Urinary bladder (tissue), 4 donors: ENCODE data around the gene TGFB1I1. TPM values are rescaled to one million over a fixed set of nuclear protein-coding genes. Genes with fewer than 3 reads are reported as not detected.
"Not testable (repeated sequence)": the region's sequence is repeated elsewhere in the genome, so short reads cannot be mapped to it uniquely, and the experiment has no call there.

Experiments
- DNase-seq: peaks from one replicate; pipeline ENCODE4 v3.0.0-alpha.2; 2015; ENCODE audit errors: extremely low spot score
- H3K27ac ChIP-seq: one replicate; pipeline ENCODE4 v1.5.1; 2013; ENCODE audit warnings: low read depth, mild to moderate bottlenecking, moderate library complexity
- H3K36me3 ChIP-seq: one replicate; pipeline ENCODE4 v1.6.1; 2013; ENCODE audit warnings: mild to moderate bottlenecking, moderate library complexity; ENCODE audit not compliant: insufficient read depth
- H3K4me1 ChIP-seq: one replicate; pipeline ENCODE4 v1.6.1; 2013; ENCODE audit warnings: mild to moderate bottlenecking, moderate library complexity; ENCODE audit not compliant: insufficient read depth
- H3K4me3 ChIP-seq: one replicate; pipeline ENCODE4 v1.5.1; 2013; ENCODE audit warnings: low read depth, low read length
- WGBS: extraction: QIAGEN DNeasy Blood & Tissue Kit; methylation state at CpG from one replicate; pipeline ENCODE4 v1.1.7; 2013; 5-methylcytosine and 5-hydroxymethylcytosine counted together
- polyA plus RNA-seq: library from polyadenylated mRNA; stranded (reverse); fragments of 200-250 nt; gene quantifications from one replicate; pipeline ENCODE4 v1.2.3, GENCODE V29; 2013
- total RNA-seq: library from RNA; depleted of rRNA; stranded (reverse); fragments of >200 nt; gene quantifications from one replicate; pipeline ENCODE4 v1.2.3, GENCODE V29; 2014
- donor health status: healthy with polysubstance abuse.
- donor health status: healthy.

TGFB1I1 gene
- total and polyA plus RNA-seq, 2 donors: 76.2 to 341 TPM

DNA sequence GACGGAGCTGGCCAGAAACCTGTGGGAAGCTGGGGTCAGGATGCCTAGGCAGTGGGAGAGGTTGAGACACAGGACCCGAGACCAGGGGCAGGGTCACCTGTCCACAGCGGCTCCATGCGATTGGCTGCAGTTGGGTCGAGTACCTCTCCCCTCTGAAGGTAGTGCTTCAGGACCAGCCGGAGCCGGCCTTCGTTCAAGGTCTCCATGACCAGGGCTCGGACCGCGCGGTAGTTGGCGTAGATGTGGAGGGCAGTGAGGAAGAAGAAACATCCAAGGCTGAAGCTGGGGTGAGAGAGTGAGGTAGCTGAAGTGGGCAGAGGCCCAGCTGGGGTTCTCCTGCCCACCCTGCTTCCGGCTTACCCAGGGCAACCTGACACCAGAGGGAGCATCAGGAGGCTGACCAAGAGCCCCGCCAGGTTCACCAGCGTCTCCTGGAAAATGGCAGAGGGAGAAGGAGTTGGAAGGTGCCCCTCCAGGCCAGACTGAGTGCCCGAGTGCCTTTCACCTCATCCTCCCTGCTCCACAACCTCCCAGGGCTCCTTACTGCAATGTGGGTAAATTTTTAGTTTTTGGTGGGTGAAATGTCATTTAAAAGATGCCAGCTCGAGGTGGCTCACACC, 21.7 kb downstream of the TGFB1I1 start:
- Histone ChIP-seq H3K4me1 (no peaks in the 10 kb centered on the region), H3K4me3 (no peak overlapping the region), H3K27ac (no peak overlapping the region), H3K36me3 (peaks cover 5% of the 10 kb centered on the region)
- 93% methylated on average over 18 of the region's 18 CpGs for WGBS
- DNase-seq: no peak

DNA sequence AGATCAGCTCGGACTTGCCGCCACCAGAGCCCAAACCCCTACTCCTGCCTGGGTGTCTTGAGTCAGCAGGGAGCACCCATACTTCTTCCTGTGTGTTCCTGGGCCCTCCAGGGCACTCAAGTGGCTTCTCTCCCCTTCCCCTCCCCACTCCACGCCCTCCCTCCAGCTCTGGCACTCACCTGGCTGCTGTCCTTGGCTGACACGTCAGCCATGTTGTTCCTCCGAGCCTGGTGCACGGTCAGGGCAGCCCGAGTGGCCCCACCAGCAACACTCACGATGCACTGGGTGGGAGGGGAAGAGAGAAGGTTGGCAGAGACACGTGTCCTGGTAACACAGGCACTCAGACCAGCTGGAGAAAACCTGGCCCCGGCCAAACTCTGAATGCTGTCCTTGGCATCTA, 24.7 kb downstream of the TGFB1I1 start:
- no peak for DNase-seq
- 91% methylated on average over 10 of the region's 10 CpGs for WGBS
- no peaks in the 10 kb centered on the region for H3K4me1 ChIP-seq
- no peak overlapping the region for H3K4me3 ChIP-seq
- no peak overlapping the region for H3K27ac ChIP-seq
- H3K36me3 ChIP-seq: peaks cover 5% of the 10 kb centered on the region

GRCh38 chr16:31498493-31498892, 26.5 kb downstream of the TGFB1I1 start:
- WGBS: 97% methylated on average over 8 of the region's 8 CpGs
- DNase-seq: no peak
- peaks cover 2% of the 10 kb centered on the region for H3K36me3 ChIP-seq

GRCh38 chr16:31499928-31500327, 28.0 kb downstream of the TGFB1I1 start:
- no peak overlapping the region for H3K4me3 ChIP-seq
- no peak for DNase-seq
- no peaks in the 10 kb centered on the region for H3K36me3 ChIP-seq
- H3K4me1 ChIP-seq: no peaks in the 10 kb centered on the region
- 96% methylated on average over 8 of the region's 8 CpGs for WGBS
- no peak overlapping the region for H3K27ac ChIP-seq

More at GRCh38 chr16:31498493-31498892, 26.5 kb downstream of the TGFB1I1 start:
- Histone ChIP-seq H3K27ac (no peak overlapping the region), H3K4me1 (no peaks in the 10 kb centered on the region), H3K4me3 (no peak overlapping the region)

GRCh38 chr16:31501226-31501965, 29.4 kb downstream of the TGFB1I1 start:
- no peak overlapping the region for H3K27ac ChIP-seq
- H3K4me1 ChIP-seq: no peaks in the 10 kb centered on the region
- WGBS: 66% methylated on average over 3 of the region's 3 CpGs
- no peak overlapping the region for H3K4me3 ChIP-seq
- no peak for DNase-seq
- H3K36me3 ChIP-seq: no peaks in the 10 kb centered on the region

- 72% methylated on average over 4 of the region's 4 CpGs for WGBS
- Histone ChIP-seq H3K4me3 (no peak overlapping the region), H3K36me3 (no peaks in the 10 kb centered on the region), H3K27ac (no peak overlapping the region), H3K4me1 (no peaks in the 10 kb centered on the region)
- no peak for DNase-seq
Observed at GRCh38 chr16:31501966-31502348, 30.0 kb downstream of the TGFB1I1 start.

GRCh38 chr16:31502981-31503380, 31.0 kb downstream of the TGFB1I1 start:
- no peak for DNase-seq
- Histone ChIP-seq H3K27ac (no peak overlapping the region), H3K4me1 (no peaks in the 10 kb centered on the region), H3K4me3 (no peak overlapping the region), H3K36me3 (no peaks in the 10 kb centered on the region)

DNA sequence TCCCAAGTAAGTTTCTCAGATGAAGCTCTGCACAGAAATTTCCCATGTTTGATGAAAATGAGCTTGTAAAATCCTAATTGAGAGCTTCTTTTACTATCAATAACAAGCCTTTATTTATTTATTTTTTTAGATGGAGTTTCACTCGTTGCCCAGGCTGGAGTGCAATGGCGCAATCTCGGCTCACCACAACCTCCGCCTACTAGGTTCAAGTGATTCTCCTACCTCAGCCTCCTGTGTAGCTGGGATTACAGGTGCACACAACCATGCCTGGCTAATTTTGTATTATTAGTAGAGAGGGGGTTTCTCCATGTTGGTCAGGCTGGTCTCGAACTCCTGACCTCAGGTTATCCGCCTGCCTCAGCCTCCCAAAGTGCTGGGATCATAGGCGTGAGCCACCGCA, 31.6 kb downstream of the TGFB1I1 start:
- H3K4me1 ChIP-seq, DNase-seq, H3K27ac ChIP-seq, H3K4me3 ChIP-seq, H3K36me3 ChIP-seq: not testable (repeated sequence)
- WGBS: 91% methylated on average over 8 of the region's 8 CpGs

- no peak overlapping the region for H3K4me3 ChIP-seq
- DNase-seq: no peak
- WGBS: 68% methylated on average over 8 of the region's 8 CpGs
- peaks cover under 1% of the 10 kb centered on the region for H3K4me1 ChIP-seq
- no peaks in the 10 kb centered on the region for H3K36me3 ChIP-seq
- H3K27ac ChIP-seq: no peak overlapping the region
Observed at GRCh38 chr16:31504159-31504558, 32.2 kb downstream of the TGFB1I1 start.

DNA sequence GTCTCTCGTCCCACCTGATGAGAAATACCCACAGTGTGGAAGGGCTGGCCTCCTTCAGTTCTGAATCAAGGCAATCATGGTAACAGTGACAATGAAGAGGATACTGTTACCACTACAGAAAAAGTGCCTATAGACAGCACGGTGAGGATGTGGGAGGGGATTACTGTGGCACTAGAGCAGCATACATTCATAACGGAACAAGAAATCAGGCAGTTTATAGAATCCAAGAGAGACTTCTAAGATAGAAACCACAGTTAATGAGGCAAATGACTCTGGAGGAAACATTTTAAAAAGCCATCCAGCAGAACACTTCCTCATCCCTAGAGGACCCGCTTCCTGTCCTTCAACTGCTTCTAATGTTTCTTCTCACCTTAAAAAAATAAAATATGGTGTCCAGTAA, 33.5 kb downstream of the TGFB1I1 start:
- Histone ChIP-seq H3K4me1 (peaks cover 1% of the 10 kb centered on the region), H3K36me3 (no peaks in the 10 kb centered on the region), H3K4me3 (no peak overlapping the region), H3K27ac (no peak overlapping the region)
- 65% methylated on average over 4 of the region's 4 CpGs for WGBS
- no peak for DNase-seq

DNA sequence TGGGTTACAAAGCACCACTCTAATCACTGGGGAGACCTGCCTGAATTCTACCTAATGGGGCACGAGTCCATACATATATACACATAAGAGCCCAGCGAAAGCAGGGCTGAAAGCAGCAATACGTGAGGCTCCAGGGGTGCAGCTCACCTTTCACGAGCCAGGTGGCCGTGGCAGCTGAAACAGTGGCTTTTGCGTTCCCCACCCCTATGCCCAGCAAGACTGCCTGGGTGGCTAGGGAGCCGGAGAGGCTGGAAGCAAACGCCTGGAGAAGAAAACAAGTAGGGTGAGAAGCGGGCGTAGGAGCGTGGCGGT, 35.6 kb downstream of the TGFB1I1 start:
- WGBS: 1% methylated on average over 12 of the region's 12 CpGs

DNA sequence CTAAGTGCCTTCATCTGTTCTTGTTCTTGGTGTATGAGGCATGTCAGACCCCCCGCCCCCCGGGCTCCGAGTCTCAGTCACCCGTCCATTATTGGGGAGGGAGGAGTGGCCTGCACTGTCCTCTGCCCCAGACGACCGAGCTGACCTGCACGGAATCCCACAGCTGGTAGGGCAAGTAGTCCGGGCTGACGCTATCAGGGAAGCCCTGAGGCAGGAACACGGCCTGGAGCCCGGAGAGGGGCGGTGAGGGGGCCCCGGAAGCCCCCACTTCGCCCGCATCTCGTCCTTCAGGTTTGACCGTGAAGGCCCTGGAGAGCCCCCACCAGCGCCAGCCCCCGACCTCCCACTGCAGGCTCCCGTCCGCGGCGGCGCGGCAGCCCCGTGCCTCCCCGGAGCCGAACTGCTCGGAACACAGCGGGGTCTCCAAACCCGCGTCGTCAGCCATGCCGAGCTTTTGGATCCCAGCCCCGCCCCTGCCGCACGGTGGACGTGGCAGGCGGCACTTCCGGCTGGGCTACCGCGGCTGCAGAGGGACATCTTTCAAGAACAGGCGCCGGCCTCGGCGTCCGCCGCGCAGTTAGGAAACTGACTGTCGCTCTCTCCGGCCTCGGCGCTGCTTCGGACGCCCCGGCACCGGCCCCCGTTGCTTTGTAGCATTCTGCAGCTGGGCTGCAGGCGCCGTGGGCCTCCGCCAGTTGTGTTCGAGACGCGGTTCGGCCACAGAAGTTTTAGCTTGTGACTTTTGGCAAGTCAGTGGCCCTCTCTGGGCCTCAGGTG, 36.2 kb downstream of the TGFB1I1 start, which contains the start of gene RUSF1:
Gene RUSF1, minus strand, starts transcription at position 463 of the 777 bp plus-strand sequence. Its CDS starts 18 bp downstream, at position 445.
- DNase-seq: peak; percentile 70
- WGBS: under 1% methylated on average over 65 of the region's 65 CpGs
- H3K36me3 ChIP-seq: no peaks in the 10 kb centered on the region
- H3K27ac ChIP-seq: peak within 1 kb of the TSS; percentile 94
- peak within 1 kb of the TSS; percentile 85 for H3K4me3 ChIP-seq
- H3K4me1 ChIP-seq: peaks cover 1% of the 10 kb centered on the region

More for the DNA sequence above, 35.6 kb downstream of the TGFB1I1 start:
- no peaks in the 10 kb centered on the region for H3K36me3 ChIP-seq
- no peak overlapping the region for H3K27ac ChIP-seq
- DNase-seq: no peak
- H3K4me3 ChIP-seq: peak overlapping the region; percentile 85
- peaks cover 1% of the 10 kb centered on the region for H3K4me1 ChIP-seq

- H3K27ac ChIP-seq: peak overlapping the region; percentile 94
- H3K36me3 ChIP-seq: no peaks in the 10 kb centered on the region
- DNase-seq: no peak
- WGBS: 13% methylated on average over 6 of the region's 6 CpGs
- peaks cover 1% of the 10 kb centered on the region for H3K4me1 ChIP-seq
- peak overlapping the region; percentile 85 for H3K4me3 ChIP-seq
Observed at GRCh38 chr16:31508706-31509195, 36.8 kb downstream of the TGFB1I1 start.

DNA sequence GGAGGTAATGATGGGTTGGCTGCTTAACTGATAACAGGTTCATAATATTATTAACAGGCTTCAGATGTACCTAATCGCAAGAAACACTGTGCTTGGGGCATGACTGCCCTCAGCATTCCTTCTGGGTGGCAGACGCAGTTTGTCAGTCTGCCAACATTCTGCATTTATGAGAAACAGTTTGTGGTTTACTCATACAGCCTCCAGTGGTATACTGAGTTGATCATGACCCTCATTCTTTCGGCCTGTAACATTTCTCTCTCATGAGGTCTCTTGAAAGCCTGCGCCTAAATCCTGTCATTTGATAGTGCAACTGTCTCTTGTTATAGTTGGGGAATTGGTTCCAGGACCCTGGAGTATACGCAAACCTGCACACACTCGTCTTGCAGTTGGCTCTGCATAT, 41.2 kb downstream of the TGFB1I1 start:
- Histone ChIP-seq H3K36me3 (no peaks in the 10 kb centered on the region), H3K4me3 (no peak overlapping the region), H3K4me1 (peaks cover 1% of the 10 kb centered on the region), H3K27ac (no peak overlapping the region)
- no peak for DNase-seq
- WGBS: 58% methylated on average over 6 of the region's 6 CpGs
